Erythroblast (primary cell): ENCODE measurements around the gene SNAPC2.

Source experiments
- GATA1 ChIP-seq: IDR thresholded peaks from 2 replicates; pipeline ENCODE4 v1.6.1; 2011; ENCODE audit warnings: low read depth, mild to moderate bottlenecking, control low read depth, low read length, moderate library complexity
- POLR2A ChIP-seq: IDR thresholded peaks from 2 replicates; pipeline ENCODE4 v1.6.1; 2011; ENCODE audit warnings: mild to moderate bottlenecking, low read length

DNA sequence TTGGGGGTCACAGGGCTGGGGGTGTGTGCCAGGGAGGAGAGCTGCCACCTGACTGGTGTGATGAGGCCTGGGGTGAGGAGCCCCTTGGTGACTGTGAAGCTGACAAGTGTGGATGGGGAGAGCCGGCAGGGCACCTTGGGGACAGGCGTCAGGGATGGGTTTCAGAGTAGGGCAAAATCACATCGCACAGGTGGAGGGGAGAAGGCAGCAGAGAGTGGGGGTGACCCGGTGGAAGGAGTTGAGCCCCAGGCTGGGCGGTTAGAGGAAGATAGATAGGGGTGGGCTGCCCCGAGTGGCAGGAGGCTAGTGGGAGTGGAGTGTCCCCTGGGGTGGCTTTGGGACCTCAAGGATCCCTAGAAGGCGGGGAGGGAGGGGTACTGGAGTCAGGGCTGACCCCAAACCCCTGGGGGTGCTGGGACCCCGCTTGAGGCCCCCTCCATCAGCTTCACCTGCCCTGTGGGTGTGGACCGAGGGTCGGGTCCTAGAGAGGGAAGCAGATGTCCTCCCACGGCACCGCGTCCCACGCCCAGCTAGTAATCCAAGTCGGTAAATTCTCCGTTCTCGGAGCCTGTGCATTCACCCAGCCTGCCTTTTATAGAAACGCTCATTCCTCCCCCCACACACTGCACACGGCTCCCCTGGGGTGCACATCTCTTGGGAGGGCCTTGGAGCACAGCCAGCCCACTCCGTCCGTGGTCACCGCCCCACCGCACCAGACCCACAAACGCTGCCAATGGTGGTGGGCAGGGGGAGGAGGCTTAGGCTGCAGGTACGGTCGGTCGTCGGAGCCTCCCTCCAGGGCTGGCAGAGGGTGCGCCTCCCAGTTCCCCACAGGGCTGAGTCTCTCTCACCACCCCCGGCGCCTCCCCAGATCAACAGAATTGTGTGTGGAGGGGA lies 3.4 kb downstream of the SNAPC2 start:
- TF ChIP-seq POLR2A (no peak), GATA1 (no peak)
